ENCODE results near the gene EEFSEC.

DNA sequence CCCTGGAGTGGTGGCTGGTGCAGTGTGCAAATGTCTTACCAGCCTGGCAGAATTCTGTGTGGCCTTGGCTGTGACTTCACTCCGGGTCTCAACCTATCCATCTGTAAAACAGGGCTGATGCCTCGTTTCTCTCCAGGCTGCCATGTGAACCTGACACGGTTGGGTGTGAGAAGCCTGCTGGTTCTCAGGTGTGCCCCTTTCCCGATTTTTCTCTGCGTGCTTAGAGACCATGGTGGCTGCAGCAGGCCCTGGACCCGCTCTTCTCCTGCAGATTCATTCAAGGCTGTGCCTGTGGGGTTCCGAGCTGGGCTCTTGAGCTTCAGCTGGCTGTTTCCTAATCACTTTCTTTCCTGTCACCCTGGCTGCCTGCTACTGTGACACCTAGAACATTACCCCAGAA lies 38.9 kb downstream of the EEFSEC start:
- TF ChIP-seq, protein P1, sequence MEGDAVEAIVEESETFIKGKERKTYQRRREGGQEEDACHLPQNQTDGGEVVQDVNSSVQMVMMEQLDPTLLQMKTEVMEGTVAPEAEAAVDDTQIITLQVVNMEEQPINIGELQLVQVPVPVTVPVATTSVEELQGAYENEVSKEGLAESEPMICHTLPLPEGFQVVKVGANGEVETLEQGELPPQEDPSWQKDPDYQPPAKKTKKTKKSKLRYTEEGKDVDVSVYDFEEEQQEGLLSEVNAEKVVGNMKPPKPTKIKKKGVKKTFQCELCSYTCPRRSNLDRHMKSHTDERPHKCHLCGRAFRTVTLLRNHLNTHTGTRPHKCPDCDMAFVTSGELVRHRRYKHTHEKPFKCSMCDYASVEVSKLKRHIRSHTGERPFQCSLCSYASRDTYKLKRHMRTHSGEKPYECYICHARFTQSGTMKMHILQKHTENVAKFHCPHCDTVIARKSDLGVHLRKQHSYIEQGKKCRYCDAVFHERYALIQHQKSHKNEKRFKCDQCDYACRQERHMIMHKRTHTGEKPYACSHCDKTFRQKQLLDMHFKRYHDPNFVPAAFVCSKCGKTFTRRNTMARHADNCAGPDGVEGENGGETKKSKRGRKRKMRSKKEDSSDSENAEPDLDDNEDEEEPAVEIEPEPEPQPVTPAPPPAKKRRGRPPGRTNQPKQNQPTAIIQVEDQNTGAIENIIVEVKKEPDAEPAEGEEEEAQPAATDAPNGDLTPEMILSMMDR (IDR thresholded peaks at IDR 0.05), result no peak
- TF ChIP-seq POLR2A (IDR thresholded peaks at IDR 0.05), result no peak

All from esophagus squamous epithelium (tissue), 4 donors.